GM21360 (cell line): ENCODE measurements around the gene PPTC7.
A peak's percentile ranks its signal among the peaks of the same experiment; 100 is the strongest.
"Not testable (repeated sequence)": the region's sequence is repeated elsewhere in the genome, so short reads cannot be mapped to it uniquely, and the experiment has no call there.

Source experiments
- ATAC-seq: cut with Tn5 transposase; IDR thresholded peaks from one replicate; pipeline ENCODE4 v1.9.1; 2021; ENCODE audit warnings: mild to moderate bottlenecking, moderate library complexity; ENCODE audit not compliant: unreplicated experiment

The PPTC7 gene

DNA sequence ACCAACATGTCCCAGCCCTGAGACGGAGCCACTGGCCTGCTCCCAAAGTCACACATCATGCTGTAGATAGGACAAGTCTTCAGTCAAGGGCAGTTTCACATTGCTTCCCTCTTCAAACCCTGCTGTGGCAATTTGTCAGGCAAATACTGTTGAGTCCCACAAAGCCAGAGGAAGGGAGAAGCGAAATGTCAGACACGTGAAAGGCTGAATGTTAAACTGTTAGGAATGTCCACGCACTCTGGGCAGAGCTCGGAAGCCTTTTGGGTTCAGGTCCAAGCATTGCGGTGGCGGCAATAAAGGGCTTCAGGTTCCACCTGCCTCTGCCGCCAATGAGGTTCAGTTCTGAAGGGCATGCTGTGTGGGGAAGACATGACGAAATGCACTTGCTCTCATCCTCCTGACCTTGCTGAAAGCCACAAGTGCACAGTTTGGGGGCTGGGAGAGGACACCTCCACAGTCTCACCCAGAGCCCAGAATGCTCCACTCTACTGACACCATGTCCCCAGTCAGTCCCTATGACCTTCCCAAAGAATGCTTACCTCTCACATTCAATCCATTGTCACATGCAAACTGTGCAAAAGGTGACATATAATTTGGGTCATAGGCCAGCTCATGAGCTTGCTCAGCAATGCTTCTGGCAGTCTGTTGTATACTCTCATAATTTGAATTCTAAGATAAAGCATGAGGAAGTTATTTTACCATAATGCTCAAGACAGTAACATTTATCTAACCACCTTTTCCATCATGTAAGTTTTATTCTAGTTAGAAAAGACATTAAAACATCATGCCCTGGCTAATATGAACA, 45.3 kb downstream of the PPTC7 start:
- ATAC-seq = no peak

DNA sequence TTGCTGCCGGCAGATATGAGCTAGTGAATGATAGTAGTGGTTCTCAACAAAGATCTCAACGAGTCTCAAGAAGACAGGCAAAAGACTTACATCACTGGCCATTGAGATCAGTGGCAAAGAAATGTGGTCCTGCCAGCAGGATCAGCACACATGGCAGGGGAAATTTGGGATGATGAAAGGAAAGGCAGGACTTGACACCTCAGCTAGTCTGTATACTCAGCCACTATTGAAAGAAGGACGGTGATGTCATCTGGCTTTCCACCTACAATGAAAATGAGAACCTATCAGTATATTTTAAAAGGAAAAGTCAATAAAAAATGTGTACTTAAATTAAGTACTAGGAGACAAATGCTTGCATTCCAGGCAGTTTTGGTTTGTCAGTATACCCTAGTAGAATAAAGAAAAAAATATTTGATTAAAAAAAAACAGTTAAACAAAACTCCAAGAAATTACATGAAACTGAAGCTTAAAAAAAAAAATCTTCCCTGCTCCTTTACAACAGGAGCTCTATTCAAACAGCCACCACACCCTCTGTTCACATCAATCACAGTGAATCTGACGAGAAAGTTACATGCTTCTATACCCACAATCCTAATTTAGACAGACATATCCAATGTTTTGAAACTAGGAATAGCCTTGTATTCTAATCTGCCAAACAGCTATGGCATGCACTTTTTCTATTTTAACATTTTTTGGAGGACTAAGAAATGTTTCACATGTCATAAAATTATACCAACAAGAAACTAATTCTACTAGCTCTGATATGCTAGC, 46.1 kb downstream of the PPTC7 start:
- ATAC-seq = no peak

- no peak for ATAC-seq
Observed at GRCh38 chr12:110534811-110535210, 48.3 kb downstream of the PPTC7 start.

- no peak for ATAC-seq
Observed at GRCh38 chr12:110533607-110534006, 49.5 kb downstream of the PPTC7 start.

DNA sequence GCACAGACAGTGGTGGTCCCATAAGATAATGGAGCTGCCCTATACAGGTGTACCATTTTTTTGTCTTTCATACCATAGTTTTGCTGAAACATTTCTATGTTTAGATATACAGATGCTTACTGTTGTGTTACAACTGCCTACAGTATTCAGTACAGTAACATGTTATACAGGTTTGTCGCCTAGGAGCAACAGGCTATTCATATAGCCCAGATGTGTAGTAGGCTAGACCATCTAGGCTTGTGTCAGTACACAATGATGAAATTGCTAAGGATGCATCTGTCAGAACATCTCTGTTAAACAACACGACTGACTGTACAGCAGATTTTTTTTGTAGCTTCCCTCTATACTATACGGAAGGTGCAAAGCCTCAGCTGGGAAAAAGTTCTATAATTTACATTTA, 50.5 kb downstream of the PPTC7 start:
- no peak for ATAC-seq

DNA sequence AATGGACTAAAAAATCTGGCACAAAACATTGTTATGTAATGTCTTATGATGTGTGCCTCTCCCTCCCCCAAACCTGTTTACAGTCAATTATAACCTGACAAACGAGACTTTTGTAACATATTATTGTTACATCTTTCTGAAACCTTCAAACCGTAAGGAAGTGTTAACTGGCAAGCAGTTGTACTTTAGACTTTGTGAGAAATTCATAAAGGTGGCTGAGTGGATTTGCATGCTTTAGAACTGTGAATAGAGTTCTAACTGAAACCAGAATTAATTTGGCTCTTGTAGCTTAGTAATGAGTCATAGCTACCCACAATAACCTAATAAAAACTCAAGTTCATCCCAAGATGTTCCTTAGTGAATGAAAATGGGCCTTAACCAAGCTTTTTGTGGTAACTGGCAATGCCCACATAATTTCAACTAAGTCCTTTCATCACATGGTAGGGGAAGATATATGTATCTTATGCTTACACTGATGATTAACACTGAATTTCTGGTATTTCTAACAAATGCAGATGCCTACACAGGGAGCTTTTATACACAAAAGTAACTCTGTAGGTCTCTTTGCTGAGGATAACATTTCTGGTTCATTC, 51.3 kb downstream of the PPTC7 start:
- ATAC-seq = peak; percentile 71

DNA sequence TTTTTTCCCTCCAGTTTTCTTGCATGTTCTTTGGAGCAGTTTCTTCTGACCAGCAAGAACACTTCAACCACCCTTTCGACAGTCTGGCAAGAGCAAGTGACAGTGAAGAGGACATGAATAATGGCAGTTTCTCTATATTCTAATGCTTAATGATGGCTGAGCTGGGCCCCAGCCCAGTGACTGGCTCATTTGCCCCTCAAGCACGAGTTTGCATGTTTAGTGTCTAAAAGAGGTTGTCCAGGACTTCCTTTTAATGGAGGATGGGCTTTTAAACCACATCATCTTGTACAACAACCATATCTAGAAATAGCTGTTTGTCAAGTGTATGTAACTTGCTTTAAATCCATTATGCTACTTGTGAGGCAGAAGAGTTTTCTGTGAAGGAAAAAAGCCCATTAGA, 52.6 kb downstream of the PPTC7 start:
- no peak for ATAC-seq

- no peak for ATAC-seq
Observed at GRCh38 chr12:110528277-110528839, 54.8 kb downstream of the PPTC7 start.

DNA sequence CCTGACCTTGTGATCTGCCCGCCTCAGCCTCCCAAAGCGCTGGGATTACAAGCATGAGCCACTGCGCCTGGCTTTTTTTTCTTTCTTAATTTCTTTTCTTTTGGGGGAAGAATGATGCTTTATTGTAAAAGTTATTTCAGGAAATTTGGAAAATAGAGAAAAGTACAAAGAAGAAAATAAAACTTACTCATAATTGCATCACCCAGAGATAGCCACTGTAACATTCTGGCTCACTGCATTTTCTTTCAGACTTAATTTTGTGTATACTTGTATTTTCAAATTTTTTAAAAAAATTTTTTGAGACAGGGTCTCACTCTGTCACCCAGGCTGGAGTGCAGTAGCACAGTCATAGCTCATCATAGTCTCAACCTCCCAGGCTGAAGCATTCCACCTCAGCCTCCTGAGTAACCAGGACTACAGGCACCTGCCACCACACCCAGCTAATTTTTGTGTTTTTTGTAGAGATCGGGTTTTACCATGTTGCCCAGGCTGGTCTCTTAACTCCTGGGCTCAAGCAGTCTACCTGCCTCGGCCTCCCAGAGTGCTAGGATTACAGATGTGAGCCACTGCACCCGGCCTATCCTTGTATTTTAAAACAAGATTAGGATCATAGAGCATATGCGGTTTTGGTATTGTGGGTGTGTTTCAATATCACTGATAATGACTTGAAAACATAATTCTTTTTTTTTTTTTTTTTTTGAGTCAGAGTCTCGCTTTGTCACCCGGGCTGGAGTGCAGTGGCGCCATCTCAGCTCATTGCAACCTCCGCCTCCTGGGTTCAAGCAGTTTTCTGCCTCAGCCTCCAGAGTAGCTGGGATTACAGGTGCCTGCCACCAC, 62.0 kb downstream of the PPTC7 start:
- ATAC-seq = not testable (repeated sequence)

- not testable (repeated sequence) for ATAC-seq
Observed at GRCh38 chr12:110518014-110518413, 65.1 kb downstream of the PPTC7 start.

DNA sequence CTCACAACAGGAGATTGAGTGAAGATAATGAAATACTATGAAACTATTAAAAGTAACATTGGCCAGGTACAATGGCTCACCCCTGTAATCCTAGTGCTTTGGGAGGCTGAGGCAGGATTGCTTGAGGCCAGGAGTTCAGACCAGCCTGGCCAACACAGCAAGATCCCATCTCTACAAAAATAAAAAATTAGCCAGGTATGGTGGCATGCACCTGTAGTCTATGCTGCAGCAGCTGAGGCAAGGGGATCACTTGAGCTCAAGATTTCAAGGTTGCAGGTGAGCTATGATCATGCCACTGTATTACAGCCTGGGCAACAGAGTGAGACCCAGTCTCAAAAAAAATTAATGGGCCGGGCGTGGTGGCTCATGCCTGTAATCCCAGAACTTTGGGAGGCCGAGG, 66.1 kb downstream of the PPTC7 start:
- no peak for ATAC-seq

GRCh38 chr12:110514363-110514762, 68.8 kb downstream of the PPTC7 start:
- no peak for ATAC-seq

- no peak for ATAC-seq
Observed at GRCh38 chr12:110513842-110514241, 69.3 kb downstream of the PPTC7 start.

DNA sequence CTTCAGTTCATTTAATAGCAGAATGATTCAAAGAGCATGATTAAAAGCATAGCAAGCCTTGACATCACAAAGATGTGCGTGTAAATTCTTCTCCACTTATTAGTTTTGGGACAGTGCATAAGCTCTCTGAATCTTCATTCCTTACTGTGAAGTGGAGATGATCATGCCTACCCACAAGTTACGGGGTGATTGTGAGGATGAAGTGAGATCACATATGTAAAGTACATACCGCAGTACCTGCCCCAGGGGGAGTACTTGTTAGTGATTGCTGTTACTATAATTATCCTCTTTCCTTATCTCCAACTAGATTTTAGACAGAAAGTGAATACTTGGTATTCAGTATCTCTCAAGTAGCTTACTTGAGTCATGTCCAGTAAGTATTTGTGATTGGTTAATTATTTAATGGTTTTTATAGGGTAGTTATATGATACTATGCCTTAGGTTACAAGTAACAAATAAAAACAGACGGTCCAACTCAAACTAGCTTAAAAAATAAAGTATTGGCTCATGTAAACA, 75.0 kb downstream of the PPTC7 start:
- no peak for ATAC-seq

GRCh38 chr12:110505332-110505731, 77.8 kb downstream of the PPTC7 start:
- ATAC-seq = no peak

DNA sequence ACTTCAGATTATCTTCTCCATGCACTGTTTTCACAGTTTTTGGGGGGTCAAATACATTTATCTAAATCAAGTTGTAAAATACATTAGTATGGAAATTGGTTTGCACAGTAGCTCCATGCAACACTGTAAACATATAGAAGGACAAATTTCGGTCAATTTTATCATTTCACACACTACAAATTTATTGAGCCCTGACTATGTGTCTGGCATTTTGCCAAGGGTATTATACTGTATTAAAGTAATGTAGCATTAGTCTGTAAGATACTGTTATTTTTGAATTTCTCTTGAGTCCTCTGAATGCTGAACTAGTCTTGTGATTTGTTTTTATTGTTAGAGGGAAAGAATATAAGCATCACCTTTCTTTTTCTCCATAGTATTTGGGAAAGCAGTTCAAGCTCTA, 79.7 kb downstream of the PPTC7 start:
- no peak for ATAC-seq

DNA sequence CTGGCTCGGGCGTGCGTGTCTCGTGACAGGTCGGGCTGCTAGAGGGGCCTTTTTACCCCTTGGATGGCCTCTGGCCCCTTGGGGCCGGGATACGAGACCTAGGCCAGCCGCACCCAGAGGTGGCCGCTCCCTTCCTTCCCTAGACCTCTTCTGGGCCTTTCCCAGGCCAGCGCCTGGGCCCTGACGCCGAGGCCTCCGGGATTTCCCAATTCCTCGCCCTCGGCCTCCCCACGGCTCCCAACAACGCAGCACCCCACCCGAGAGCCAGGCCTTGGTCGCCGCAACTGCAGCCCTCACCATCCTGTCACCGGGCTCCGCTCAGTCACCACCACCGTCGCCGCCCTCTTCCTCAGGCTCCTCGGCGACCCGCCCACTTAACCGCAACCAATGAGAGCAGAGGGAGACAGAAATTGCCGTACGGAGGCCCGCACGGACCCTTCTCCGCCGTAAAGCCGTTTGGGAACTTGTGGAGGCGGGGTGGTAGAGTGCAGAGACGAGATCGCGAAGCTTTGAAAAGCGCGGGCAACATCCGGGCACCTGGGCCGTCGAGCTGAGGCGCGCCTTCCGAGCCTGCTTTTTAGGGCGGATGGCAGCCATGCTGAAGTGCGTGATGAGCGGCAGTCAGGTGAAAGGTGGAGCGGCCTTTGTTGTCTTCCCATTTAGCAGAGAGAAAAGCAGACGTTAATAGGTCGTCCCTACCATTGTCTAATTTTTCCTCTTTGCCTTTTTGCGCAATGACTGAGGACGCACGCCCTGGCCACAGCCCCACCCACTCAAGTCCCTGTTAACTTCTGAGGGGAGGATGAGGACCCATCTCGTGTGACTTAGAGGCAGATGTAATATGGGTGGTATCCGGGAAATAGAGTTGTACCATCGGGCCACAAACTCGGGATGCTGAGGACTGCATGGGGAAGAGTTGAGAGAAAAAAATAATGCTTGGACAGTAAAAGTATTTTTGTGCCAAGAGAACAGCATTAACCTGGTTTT, 81.1 kb downstream of the PPTC7 start, which contains the start of the genes RAD9B and VPS29:
TSS of gene RAD9B (plus strand) at position 580 of the 987 bp plus-strand sequence. CDS start at position 587, 7 bp downstream.
TSS of gene VPS29 (minus strand) at position 360 of the 987 bp plus-strand sequence. CDS start at position 300, 60 bp downstream.
- ATAC-seq = peak; percentile 90

DNA sequence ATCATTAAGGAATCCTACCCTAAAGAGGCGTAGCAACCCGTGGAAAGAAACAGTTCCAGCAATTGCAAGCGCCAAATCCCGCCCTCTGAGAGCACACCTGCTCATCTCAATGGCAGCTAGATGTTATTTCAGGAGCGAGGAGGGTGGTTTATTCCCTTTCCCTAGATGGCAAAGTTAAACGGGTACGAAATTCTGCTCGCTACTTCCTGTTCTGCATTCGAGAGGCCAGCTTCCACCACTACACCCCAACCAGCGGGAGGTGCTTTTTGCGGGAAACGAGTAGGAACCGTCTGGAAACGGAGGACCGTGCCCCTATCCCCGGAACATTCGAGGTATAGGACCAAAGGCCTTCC, 81.7 kb downstream of the PPTC7 start:
- peak; percentile 10 for ATAC-seq
